Breast epithelium (tissue), 4 donors: ENCODE measurements around the gene CUEDC2. TPM values are rescaled to one million over a fixed set of nuclear protein-coding genes. Genes with fewer than 3 reads are reported as not detected.

Experiments
- DNase-seq, 2 donors: peaks; one replicate each; pipeline ENCODE4 v3.0.0-alpha.2; 2019; ENCODE audit warnings: low spot score in 2 of 2
- H3K27ac ChIP-seq, 2 donors: fragments of 200-600 bp; sonication (generic) in 1 of 2; one replicate each; pipeline ENCODE4 v1.5.1; 2016 to 2019; ENCODE audit warnings: mild to moderate bottlenecking in 1 of 2
- H3K27me3 ChIP-seq, 2 donors: fragments of 200-600 bp; sonication (generic) in 1 of 2; one replicate each; pipeline versions ENCODE4 v1.5.1 to v1.6.0; 2017 to 2019; ENCODE audit warnings: control low read depth in 1 of 2, mild to moderate bottlenecking in 1 of 2
- H3K36me3 ChIP-seq: fragments of 200-600 bp; one replicate; pipeline ENCODE4 v1.5.1; 2019
- H3K4me1 ChIP-seq, 2 donors: fragments of 200-600 bp; sonication (generic); one replicate each; pipeline ENCODE4 v1.5.1; 2016 to 2019; ENCODE audit warnings: control low read depth in 1 of 2
- H3K4me3 ChIP-seq, 3 donors: fragments of 200-600 bp; sonication (generic); 1 replicate in 2 of 3; 2 replicates in 1 of 3; pipeline ENCODE4 v1.5.1; 2016 to 2019; ENCODE audit warnings: mild to moderate bottlenecking in 3 of 3, moderate library complexity in 2 of 3
- H3K9me3 ChIP-seq, 2 donors: fragments of 200-600 bp; sonication (generic) in 1 of 2; one replicate each; pipeline ENCODE4 v1.5.1; 2016 to 2019; ENCODE audit warnings: control low read depth in 1 of 2
- CTCF ChIP-seq, 3 donors: fragments of 450-650 bp; IDR thresholded peaks; one replicate each; pipeline ENCODE4 v1.5.1; 2016 to 2017; ENCODE audit warnings: antibody characterized with exemption in 3 of 3, mild to moderate bottlenecking in 3 of 3, moderate library complexity in 3 of 3
- POLR2A ChIP-seq: fragments of 450-650 bp; IDR thresholded peaks from one replicate; pipeline ENCODE4 v1.6.1; 2016; ENCODE audit warnings: antibody characterized with exemption, mild to moderate bottlenecking, moderate library complexity
- POLR2AphosphoS5 ChIP-seq, 3 donors: sonication (generic); formaldehyde crosslinking; IDR thresholded peaks; one replicate each; pipeline ENCODE4 v1.6.1; 2017; ENCODE audit warnings: antibody characterized with exemption in 3 of 3
- intact Hi-C: fragments of 100-400 bp; cut with DNase I; formaldehyde crosslinking; loops from one replicate; pipeline ENCODE4 v1.15.1; 2023; ENCODE audit warnings: low total_unique reads
- total RNA-seq, 3 donors: library from RNA; depleted of rRNA; stranded (reverse); fragments of >200 nt; gene quantifications; one replicate each; pipeline ENCODE4 v1.1.0, GENCODE V29; 2016

CUEDC2 gene
- total RNA-seq, 3 donors from 2014 or later = 49.8 to 54.4 (median 50.3) TPM

GRCh38 chr10:102452672-102453340 lies 20.4 kb upstream of the CUEDC2 start:
- no peak for DNase-seq

GRCh38 chr10:102451105-102451969 lies 19.0 kb upstream of the CUEDC2 start, which contains the start of gene C10orf95:
Gene C10orf95, minus strand, starts transcription at chr10:102451543. Its CDS starts 450 bp downstream, at chr10:102451093.
- H3K27ac ChIP-seq = peak within 1 kb of the TSS; percentile 75 to 95
- DNase-seq = no peak
- intact Hi-C loops = no loop called here

More at GRCh38 chr10:102452672-102453340, 20.4 kb upstream of the CUEDC2 start:
- Histone ChIP-seq H3K4me1 (peaks cover 0 to 5% of the 10 kb centered on the region in 2 donors), H3K9me3 (no peaks in the 10 kb centered on the region), H3K4me3 (no peak overlapping the region), H3K36me3 (no peaks in the 10 kb centered on the region), H3K27ac (peak overlapping the region; percentile 13 to 71), H3K27me3 (no peaks in the 10 kb centered on the region)
- intact Hi-C loops = no loop called here
- TF ChIP-seq POLR2A = no peak

DNA sequence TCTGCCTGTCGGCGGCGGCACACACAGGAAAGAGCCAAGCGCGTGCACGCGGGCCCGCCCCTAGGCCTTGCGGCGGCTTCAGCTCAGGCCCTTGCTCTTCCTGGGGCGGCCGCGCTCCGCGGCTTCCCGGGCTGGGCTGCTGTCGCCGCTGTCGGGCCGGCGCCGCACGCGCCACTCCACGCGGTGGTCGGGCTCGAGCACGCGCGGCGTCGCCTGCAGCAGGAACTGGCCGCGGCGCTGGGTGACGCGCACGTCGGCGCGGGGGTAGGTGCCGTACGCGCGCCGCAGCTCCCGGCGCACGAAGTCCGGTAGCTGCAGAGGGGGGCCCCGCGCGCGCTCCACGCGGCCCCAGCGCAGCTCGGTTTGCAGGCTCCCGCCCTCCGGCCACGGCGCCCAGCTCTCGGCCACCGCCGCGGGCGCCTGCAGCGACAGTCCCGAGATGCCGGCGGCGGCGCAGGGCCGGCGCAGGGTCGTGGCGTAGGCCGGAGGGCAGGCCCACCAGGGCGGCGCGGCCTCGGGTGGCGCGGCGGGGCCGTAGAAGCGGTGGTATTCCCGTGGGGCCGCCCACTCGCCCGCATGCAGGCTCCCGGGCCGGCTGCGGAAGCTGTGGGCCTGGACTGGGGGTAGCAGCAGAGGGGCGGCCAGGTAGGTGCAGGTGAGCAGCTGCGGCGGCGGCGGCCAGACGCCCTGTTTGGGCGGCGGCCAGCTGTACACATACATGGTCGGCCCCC lies 18.2 kb upstream of the CUEDC2 start:
- peak; percentile 64 to 70 for DNase-seq
- peak overlapping the region; percentile 75 to 95 for H3K27ac ChIP-seq
- peaks cover 0 to 5% of the 10 kb centered on the region in 2 donors for H3K4me1 ChIP-seq
- H3K4me3 ChIP-seq = peak overlapping the region; percentile 67 to 97 (median 86)
- intact Hi-C loops = no loop called here
- H3K36me3 ChIP-seq = no peaks in the 10 kb centered on the region
- no peak for TF ChIP-seq POLR2A
- TF ChIP-seq CTCF (IDR thresholded peaks at IDR 0.05) = peak in 1 of 3 donors; percentile 7
- peak in 1 of 3 donors; percentile 16 for TF ChIP-seq POLR2AphosphoS5 (IDR thresholded peaks at IDR 0.05)
- H3K9me3 ChIP-seq = no peaks in the 10 kb centered on the region
- no peaks in the 10 kb centered on the region for H3K27me3 ChIP-seq

More at GRCh38 chr10:102451105-102451969, 19.0 kb upstream of the CUEDC2 start, which contains the start of gene C10orf95:
- Histone ChIP-seq H3K36me3 (no peaks in the 10 kb centered on the region), H3K9me3 (no peaks in the 10 kb centered on the region), H3K4me1 (peaks cover 0 to 5% of the 10 kb centered on the region in 2 donors), H3K4me3 (peak within 1 kb of the TSS; percentile 67 to 97 (median 86)), H3K27me3 (no peaks in the 10 kb centered on the region)
- TF ChIP-seq POLR2AphosphoS5 (IDR thresholded peaks at IDR 0.05) (no peak), CTCF (IDR thresholded peaks at IDR 0.05) (no peak), POLR2A (no peak)

DNA sequence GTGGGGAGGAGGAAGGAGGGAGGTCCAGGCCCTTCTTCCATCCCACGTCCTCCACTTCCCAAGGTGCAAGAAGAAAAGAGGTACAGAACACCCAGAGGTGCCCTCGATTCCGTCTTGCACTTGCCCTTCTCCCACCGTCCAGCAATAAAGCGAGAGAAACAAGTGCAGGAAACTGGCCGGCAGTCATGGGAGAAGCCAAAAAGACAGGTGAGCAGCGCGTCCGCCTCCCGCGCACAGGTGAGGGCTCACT lies 17.7 kb upstream of the CUEDC2 start:
- no peaks in the 10 kb centered on the region for H3K27me3 ChIP-seq
- peak overlapping the region; percentile 75 to 95 for H3K27ac ChIP-seq
- H3K36me3 ChIP-seq = no peaks in the 10 kb centered on the region
- H3K9me3 ChIP-seq = no peaks in the 10 kb centered on the region
- TF ChIP-seq CTCF (IDR thresholded peaks at IDR 0.05) (no peak), POLR2A (no peak), POLR2AphosphoS5 (IDR thresholded peaks at IDR 0.05) (no peak)
- peaks cover 0 to 5% of the 10 kb centered on the region in 2 donors for H3K4me1 ChIP-seq
- peak overlapping the region; percentile 67 to 97 (median 86) for H3K4me3 ChIP-seq
- no peak for DNase-seq
- intact Hi-C loops = no loop called here

DNA sequence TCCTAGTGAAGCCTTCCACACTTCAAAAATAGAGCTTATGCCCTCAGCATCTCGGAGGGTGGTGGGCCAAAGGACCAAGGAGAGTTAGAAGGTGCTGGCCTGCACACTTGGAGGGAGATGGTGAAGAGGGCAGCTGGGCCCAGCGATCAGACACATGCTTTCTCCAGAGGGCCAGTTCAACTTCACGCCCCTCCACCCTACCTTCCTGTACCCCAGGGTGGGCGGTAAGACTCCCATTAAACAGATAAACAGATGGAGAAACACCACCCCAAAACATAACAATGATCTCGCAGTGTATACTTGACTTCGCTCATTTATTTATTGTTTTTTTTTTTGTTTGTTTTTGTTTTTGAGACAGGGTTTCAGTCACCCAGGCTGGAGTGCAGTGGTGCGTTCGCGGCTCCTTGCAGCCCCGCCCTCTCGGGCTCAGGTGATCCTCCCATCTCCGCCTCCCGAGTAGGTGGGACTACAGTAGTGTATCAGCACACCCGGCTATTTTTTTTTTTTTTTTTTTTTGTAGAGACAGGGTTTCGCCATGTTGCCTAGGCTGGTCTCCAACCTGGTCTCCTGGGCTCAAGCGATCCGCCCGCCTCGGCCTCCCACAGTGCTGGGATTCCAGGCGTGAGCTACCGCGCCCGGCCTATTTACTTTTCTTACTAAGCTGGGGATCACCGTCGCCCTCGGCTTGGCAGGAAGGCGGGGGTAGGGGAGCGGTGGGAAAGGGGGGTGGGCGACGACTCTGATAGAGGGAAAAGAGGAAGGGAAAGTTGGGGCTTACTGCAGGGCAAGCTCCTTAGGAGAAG lies 17.1 kb upstream of the CUEDC2 start:
- H3K27ac ChIP-seq = peak overlapping the region; percentile 75 to 95
- H3K4me3 ChIP-seq = peak overlapping the region; percentile 67 to 97 (median 86)
- no peaks in the 10 kb centered on the region for H3K27me3 ChIP-seq
- DNase-seq = peak; percentile 83 to 89
- no peaks in the 10 kb centered on the region for H3K9me3 ChIP-seq
- TF ChIP-seq POLR2AphosphoS5 (IDR thresholded peaks at IDR 0.05) = no peak
- no peak for TF ChIP-seq POLR2A
- no peak for TF ChIP-seq CTCF (IDR thresholded peaks at IDR 0.05)
- no peaks in the 10 kb centered on the region for H3K36me3 ChIP-seq
- intact Hi-C loops = no loop called here
- H3K4me1 ChIP-seq = peaks cover 0 to 5% of the 10 kb centered on the region in 2 donors
